Gastrocnemius medialis (tissue), 4 donors: ENCODE measurements around the gene KAZN. TPM values are rescaled to one million over a fixed set of nuclear protein-coding genes. Genes with fewer than 3 reads are reported as not detected.

ENCODE experiments used
- ATAC-seq, 2 donors: fragments of 150-250 bp; one replicate each; pipeline ENCODE4 v1.9.1; 2016
- DNase-seq, 2 donors: peaks; one replicate each; pipeline ENCODE4 v3.0.0-alpha.2; 2019
- H3K27ac ChIP-seq, 4 donors: fragments of 200-600 bp; sonication (generic); 1 replicate in 1 of 4; 2 replicates in 3 of 4; pipeline ENCODE4 v1.5.1; 2016 to 2018; ENCODE audit warnings: mild to moderate bottlenecking in 2 of 4, moderate library complexity in 1 of 4
- H3K27me3 ChIP-seq, 3 donors: fragments of 200-600 bp; sonication (generic) in 2 of 3; 1 replicate in 1 of 3; 2 replicates in 2 of 3; pipeline versions ENCODE4 v1.5.1 to v1.6.0; 2016 to 2019; ENCODE audit warnings: mild to moderate bottlenecking in 1 of 3, moderate library complexity in 1 of 3
- H3K36me3 ChIP-seq, 2 donors: fragments of 200-600 bp; sonication (generic) in 1 of 2; one replicate each; pipeline ENCODE4 v1.5.1; 2017 to 2018
- H3K4me1 ChIP-seq, 2 donors: fragments of 200-600 bp; sonication (generic) in 1 of 2; one replicate each; pipeline ENCODE4 v1.5.1; 2016 to 2017; ENCODE audit warnings: mild to moderate bottlenecking in 2 of 2
- H3K4me3 ChIP-seq, 4 donors: fragments of 200-600 bp; sonication (generic) in 3 of 4; 1 replicate in 1 of 4; 2 replicates in 3 of 4; pipeline ENCODE4 v1.5.1; 2016 to 2019; ENCODE audit warnings: mild to moderate bottlenecking in 2 of 4
- H3K9me3 ChIP-seq, 3 donors: fragments of 200-600 bp; sonication (generic) in 2 of 3; 1 replicate in 1 of 3; 2 replicates in 2 of 3; pipeline ENCODE4 v1.5.1; 2016 to 2019
- CTCF ChIP-seq, 5 experiments: fragments of 450-650 bp in 3 of 5; fragments of 200-600 bp in 2 of 5; sonication (generic) in 2 of 5; IDR thresholded peaks in 4 of 5; conservative IDR thresholded peaks in 1 of 5; 1 replicate in 4 of 5; 2 replicates in 1 of 5; pipeline ENCODE4 v1.5.1; 2016 to 2019; ENCODE audit warnings: antibody characterized with exemption in 5 of 5, mild to moderate bottlenecking in 3 of 5, moderate library complexity in 3 of 5
- POLR2A ChIP-seq, 2 donors: fragments of 450-650 bp; IDR thresholded peaks; one replicate each; pipeline ENCODE4 v1.6.1; 2017; ENCODE audit warnings: antibody characterized with exemption in 2 of 2, mild to moderate bottlenecking in 2 of 2, moderate library complexity in 2 of 2
- in situ Hi-C, 4 donors: fragments of 200-750 bp; cut with MboI; loops; one replicate each; pipeline versions ENCODE4 v1.15.0 to v1.8.0; 2017; ENCODE audit warnings: low sequenced_read_pairs in 4 of 4
- intact Hi-C: fragments of 100-400 bp; cut with DNase I; formaldehyde crosslinking; loops from one replicate; pipeline ENCODE4 v1.15.1; 2023; ENCODE audit warnings: low total_unique reads
- total RNA-seq, 4 donors: library from RNA; depleted of rRNA; stranded (reverse); fragments of >200 nt; gene quantifications; one replicate each; pipeline versions ENCODE4 v1.1.0 to v1.2.3, GENCODE V29; 2016

KAZN gene
- total RNA-seq, 4 donors from 2014 or later, result 0.05 to 2.2 (median 1.00) TPM

DNA sequence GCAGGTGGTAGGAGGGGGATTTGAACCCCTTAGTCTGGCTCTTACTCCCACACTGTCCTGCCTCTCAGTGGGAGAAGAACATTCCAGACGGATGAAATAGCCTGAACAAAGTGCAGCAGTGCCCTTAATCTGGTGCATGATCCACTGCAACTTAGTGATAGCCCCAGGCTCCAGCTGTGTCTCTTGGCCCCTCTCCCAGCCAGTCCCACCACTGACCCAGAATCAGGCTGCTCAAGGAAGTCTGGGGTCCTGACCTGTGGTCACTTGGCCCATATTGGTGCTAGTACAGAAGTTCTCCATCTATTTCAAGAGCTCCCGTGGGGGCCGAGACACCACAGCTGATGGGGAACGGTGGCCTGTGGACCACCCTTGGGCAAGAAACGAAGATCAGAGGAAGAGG is 255.0 kb downstream of the KAZN start:
- Histone ChIP-seq H3K4me3 (no peak overlapping the region), H3K27ac (no peak overlapping the region), H3K9me3 (no peaks in the 10 kb centered on the region), H3K4me1 (no peaks in the 10 kb centered on the region), H3K27me3 (no peaks in the 10 kb centered on the region), H3K36me3 (no peaks in the 10 kb centered on the region)
- TF ChIP-seq CTCF (IDR thresholded peaks at IDR 0.05 in 4 of 5, conservative IDR thresholded peaks at IDR 0.05 in 1 of 5), result no peak
- no peak for TF ChIP-seq POLR2A (IDR thresholded peaks at IDR 0.05)
- intact Hi-C loops, result no loop called here
- in situ Hi-C loops, result no loop called here
- ATAC-seq (no peak), DNase-seq (no peak)

- in situ Hi-C loops (no loop called here), intact Hi-C loops (no loop called here)
- H3K27ac ChIP-seq, result no peak overlapping the region
- H3K4me3 ChIP-seq, result no peak overlapping the region
- no peaks in the 10 kb centered on the region for H3K27me3 ChIP-seq
- no peaks in the 10 kb centered on the region for H3K9me3 ChIP-seq
- DNase-seq, result no peak
- H3K36me3 ChIP-seq, result no peaks in the 10 kb centered on the region
- ATAC-seq, result no peak
- TF ChIP-seq POLR2A (IDR thresholded peaks at IDR 0.05), result no peak
- no peak for TF ChIP-seq CTCF (IDR thresholded peaks at IDR 0.05 in 4 of 5, conservative IDR thresholded peaks at IDR 0.05 in 1 of 5)
- no peaks in the 10 kb centered on the region for H3K4me1 ChIP-seq
These were observed 256.8 kb downstream of the KAZN start for GRCh38 chr1:14855268-14855667.

DNA sequence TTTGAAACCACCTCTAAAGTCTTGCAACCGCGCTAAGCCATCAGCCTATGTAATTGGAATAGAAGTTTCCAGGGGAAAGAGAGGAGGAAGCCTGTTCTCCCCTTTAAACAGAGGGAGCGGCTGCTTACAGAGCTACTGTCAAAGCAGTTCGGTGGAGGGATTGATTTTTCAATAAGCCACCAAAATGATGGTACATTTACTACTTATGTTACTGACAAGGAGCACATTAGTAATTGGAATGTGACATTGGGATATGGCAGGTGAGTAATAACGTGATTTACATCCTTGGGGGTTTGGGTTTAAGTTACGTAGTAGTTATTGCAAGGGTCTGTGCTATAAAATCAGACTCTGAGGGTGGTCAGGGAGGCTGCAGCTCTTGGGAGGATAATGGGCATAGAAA is 257.3 kb downstream of the KAZN start:
- H3K4me1 ChIP-seq, result no peaks in the 10 kb centered on the region
- no peak for ATAC-seq
- no peaks in the 10 kb centered on the region for H3K27me3 ChIP-seq
- H3K4me3 ChIP-seq, result no peak overlapping the region
- no peak for DNase-seq
- H3K36me3 ChIP-seq, result no peaks in the 10 kb centered on the region
- intact Hi-C loops, result no loop called here
- in situ Hi-C loops, result no loop called here
- no peak for TF ChIP-seq POLR2A (IDR thresholded peaks at IDR 0.05)
- TF ChIP-seq CTCF (IDR thresholded peaks at IDR 0.05 in 4 of 5, conservative IDR thresholded peaks at IDR 0.05 in 1 of 5), result no peak
- H3K27ac ChIP-seq, result no peak overlapping the region
- H3K9me3 ChIP-seq, result no peaks in the 10 kb centered on the region

DNA sequence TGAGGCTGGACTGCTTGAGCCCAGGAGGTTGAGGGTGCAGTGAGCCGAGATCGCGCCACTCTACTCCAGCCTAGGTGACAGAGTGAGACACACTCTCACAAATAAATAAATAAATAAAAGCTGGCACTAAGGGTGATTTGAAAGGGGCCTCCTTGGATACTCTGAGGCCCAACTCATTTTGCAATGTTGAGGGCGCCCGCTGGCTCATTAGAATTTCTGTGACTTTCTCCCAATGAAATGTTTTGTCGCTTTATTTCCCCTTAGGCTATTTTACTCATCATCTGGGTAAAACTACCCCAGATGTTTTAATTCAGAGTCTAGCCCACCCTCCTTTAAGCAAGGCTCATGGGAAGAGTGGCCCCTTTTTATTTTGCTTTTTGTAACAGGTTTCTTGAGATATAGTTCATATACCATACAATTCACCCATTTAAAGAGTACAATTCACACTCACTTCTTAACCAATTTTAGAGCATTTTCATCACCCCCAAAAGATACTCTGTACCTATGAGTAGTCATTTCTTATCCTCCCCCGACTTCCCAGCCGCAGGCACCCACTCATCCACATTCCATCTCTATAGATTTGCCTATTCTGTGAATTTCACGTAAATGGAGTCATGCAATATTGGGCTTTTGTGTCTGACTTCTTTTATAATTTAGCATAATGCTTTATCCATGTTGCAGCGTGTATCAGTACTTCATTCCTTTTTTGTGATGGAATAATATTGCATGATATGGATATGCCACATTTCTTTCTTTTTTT is 259.1 kb downstream of the KAZN start:
- intact Hi-C loops, result no loop called here
- no peak for TF ChIP-seq POLR2A (IDR thresholded peaks at IDR 0.05)
- H3K4me1 ChIP-seq, result no peaks in the 10 kb centered on the region
- ATAC-seq, result no peak
- no peaks in the 10 kb centered on the region for H3K9me3 ChIP-seq
- H3K4me3 ChIP-seq, result no peak overlapping the region
- in situ Hi-C loops, result no loop called here
- no peaks in the 10 kb centered on the region for H3K36me3 ChIP-seq
- DNase-seq, result no peak
- no peak overlapping the region for H3K27ac ChIP-seq
- H3K27me3 ChIP-seq, result no peaks in the 10 kb centered on the region

DNA sequence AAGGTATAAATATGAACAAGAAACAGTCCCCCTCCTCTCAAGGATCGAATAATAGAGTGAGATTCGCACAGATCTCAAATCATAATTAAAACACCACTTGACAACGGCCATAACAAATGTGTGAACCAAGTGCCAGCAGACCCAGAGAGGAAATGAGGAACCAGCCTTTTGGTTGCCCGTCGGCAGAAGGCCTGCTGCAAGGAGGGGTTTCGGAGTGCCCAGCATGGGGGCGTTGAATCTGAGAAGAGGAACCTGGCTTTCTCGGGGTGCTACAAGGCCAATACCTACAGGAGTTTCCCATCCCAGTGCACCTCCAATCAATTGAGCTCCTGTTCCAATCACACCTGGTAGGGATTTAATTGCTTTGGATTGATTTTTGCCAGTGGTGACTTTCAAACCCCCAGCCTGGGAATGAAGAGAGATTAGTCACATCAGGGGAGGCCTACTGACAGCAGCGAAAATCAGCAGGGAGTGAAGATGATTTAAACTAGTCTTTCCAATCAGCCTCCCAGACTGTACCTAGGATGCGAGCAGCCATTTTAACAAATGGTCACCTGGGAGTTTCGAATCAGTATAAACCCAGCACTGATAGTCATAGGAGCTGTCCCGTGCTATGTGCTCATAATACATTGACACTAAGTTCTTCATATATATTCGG is 263.8 kb downstream of the KAZN start:
- ATAC-seq, result no peak

More for the DNA sequence above, 263.8 kb downstream of the KAZN start:
- Histone ChIP-seq H3K27me3 (no peaks in the 10 kb centered on the region), H3K27ac (no peak overlapping the region), H3K4me3 (no peak overlapping the region), H3K36me3 (no peaks in the 10 kb centered on the region), H3K4me1 (no peaks in the 10 kb centered on the region), H3K9me3 (no peaks in the 10 kb centered on the region)
- no peak for DNase-seq
- TF ChIP-seq POLR2A (IDR thresholded peaks at IDR 0.05) (no peak), CTCF (IDR thresholded peaks at IDR 0.05 in 4 of 5, conservative IDR thresholded peaks at IDR 0.05 in 1 of 5) (no peak)
- in situ Hi-C loops, result no loop called here
- intact Hi-C loops, result no loop called here
